LHCN-M2 (cell line): Measurements from ENCODE around the gene FCRL6. TPM values are rescaled to one million over a fixed set of nuclear protein-coding genes. Genes with fewer than 3 reads are reported as not detected.

Experiments used
- DNase-seq: peaks from one replicate; pipeline ENCODE4 v3.0.0-alpha.2; 2012; ENCODE audit warnings: low read depth
- total RNA-seq: library from RNA; depleted of rRNA; stranded (reverse); fragments of >200 nt; gene quantifications from 2 replicates; pipeline ENCODE4 v1.2.3, GENCODE V29; 2014; rRNA removed

FCRL6 gene
- total RNA-seq, 1 experiment from 2014 or later = not detected

DNA sequence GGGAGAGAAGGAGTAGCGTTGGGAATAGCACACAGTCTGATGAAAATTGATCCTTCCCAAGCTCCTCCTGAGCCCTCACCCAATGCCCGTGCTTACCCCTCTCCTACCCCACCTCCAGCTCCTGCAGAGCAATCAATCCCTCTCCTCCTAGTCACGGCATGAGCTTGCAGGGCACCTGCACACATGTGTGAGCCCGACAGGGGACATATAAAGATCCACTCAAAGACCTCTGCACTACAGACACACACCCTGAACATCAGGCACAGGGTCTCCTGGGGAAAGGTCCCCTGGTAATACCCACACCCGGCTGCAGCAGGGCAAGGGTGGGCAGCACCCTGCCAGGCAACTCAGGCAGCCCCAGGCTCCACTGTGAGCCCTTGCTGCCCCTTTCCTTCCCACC lies 59.9 kb downstream of the FCRL6 start:
- no peak for DNase-seq

DNA sequence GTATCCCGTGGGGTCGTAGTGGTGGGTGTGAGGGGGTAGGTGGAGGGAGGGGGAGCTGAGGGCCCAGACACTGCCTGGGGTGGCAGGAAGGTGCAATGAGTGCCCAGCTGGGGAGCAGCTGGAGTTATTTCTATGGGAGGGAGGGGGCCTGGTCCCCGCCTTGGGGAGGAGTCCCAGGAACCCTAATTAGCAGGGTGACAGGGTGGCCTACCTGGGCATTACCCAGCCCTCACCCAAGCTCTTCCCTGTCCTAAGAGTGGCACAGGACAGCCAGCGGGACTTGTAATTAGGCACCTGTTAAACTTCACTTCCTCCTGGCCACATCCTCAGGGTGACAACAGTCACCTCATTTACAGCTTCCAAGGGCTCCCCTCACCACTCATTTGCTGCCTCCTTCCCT lies 60.4 kb downstream of the FCRL6 start, which contains the start of gene VSIG8:
Gene VSIG8 (minus strand): TSS at position 101 of the 400 bp plus-strand sequence. CDS start 136 bp downstream, outside the sequence.
- no peak for DNase-seq

DNA sequence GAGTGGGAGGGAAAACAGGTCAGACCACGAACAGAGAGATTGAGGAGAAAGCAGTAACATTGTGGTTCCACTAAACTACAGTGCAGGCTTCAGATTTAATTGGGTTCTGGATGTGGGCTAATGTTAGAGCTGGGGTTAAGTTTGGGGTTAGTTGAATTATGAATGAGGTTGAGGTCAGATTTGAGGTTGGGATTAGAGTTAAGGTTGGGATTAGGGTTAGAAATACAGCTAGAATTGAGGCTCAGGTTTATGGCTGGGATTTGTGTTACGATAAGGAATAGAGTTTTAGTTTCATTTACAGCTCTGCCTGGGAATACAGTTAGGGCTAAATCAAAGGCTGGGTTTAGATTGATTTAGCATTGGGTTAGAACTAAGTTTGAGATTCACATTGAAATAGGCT lies 62.1 kb downstream of the FCRL6 start:
- DNase-seq = no peak

Other genes with a start within 250 kb of the FCRL6 start
- gene APCS, start 214.5 kb upstream of the FCRL6 start, total RNA-seq = not detected in 2 replicates
- gene CRP, start 87.8 kb upstream of the FCRL6 start, total RNA-seq = not detected in 2 replicates
- gene DUSP23, start 21.4 kb upstream of the FCRL6 start, total RNA-seq = 38.4 and 57.5 TPM in 2 replicates
- not detected in 2 replicates for gene SLAMF8, start 24.5 kb downstream of the FCRL6 start, total RNA-seq
- not detected in 2 replicates for gene VSIG8, start 60.3 kb downstream of the FCRL6 start, total RNA-seq
- 0.34 and 1.2 TPM in 2 replicates for gene CFAP45, start 97.8 kb downstream of the FCRL6 start, total RNA-seq
- gene TAGLN2, start 123.1 kb downstream of the FCRL6 start, total RNA-seq = 294 and 366 TPM in 2 replicates
- gene IGSF9, start 143.3 kb downstream of the FCRL6 start, total RNA-seq = not detected in 2 replicates
- gene SLAMF9, start 151.9 kb downstream of the FCRL6 start, total RNA-seq = not detected in 2 replicates
- 4.3 and 5.4 TPM in 2 replicates for gene PIGM, start 229.6 kb downstream of the FCRL6 start, total RNA-seq